Measurements from ENCODE around the gene EFHC1. TPM values are rescaled to one million over a fixed set of nuclear protein-coding genes. Genes with fewer than 3 reads are reported as not detected.

EFHC1 gene
- total and polyA plus RNA-seq, 2 experiments from 2014 or later, result 24.3 to 28.0 TPM

DNA sequence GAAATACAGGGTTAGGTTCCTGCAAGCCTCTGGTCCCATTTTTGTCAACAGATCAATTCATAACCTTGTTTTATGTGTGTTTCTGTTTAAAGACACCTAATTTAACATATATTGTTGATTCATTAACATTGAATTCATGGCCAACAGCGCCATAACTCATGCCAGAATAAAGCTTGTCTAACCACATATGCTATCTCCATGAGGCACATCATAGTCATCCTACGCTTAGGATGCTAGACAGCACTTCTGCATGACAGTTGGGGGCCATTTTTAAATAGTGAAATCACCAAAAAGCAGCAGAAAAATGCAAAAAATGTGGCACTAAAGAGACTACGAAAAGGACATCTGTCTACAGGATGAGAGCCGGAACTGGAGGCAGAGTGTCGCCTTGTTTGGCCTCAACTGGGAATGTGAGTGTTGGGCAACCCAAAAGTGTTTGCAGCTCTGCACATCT is 118.8 kb downstream of the EFHC1 start:
- Histone ChIP-seq H2AFZ (no peak overlapping the region), H4K20me1 (replicated peaks; ENCODE audit: insufficient read depth) (0 out of 2 replicates have a peak, but pooled peaks cover 3% of the 10 kb centered on the region), H3K27me3 (ENCODE audit: insufficient read depth) (no peaks in the 10 kb centered on the region), H3K4me2 (no peak overlapping the region), H3K9me2 (ENCODE audit: insufficient read depth) (peaks cover 2% of the 10 kb centered on the region; the same call in 1 of the 2 replicates), H3K27ac (ENCODE audit: low read depth) (no peak overlapping the region), H3K4me1 (ENCODE audit: insufficient read depth) (peaks cover 32% of the 10 kb centered on the region), H3K36me3 (ENCODE audit: insufficient read depth) (no peaks in the 10 kb centered on the region), H3K79me2 (replicated peaks; ENCODE audit: insufficient read depth) (peaks cover 15% of the 10 kb centered on the region), H3F3A (replicated peaks; ENCODE audit: low read depth) (no peaks in the 10 kb centered on the region), H3K4me3 (no peak overlapping the region)
- no peak overlapping the region for H3K27ac Mint-ChIP-seq
- 0 out of 3 replicates have a peak, but pooled peaks cover 3% of the 10 kb centered on the region for H3K36me3 Mint-ChIP-seq (ENCODE audit: low read depth)
- ATAC-seq, result no peak
- peaks cover 42% of the 10 kb centered on the region for H3K4me1 Mint-ChIP-seq
- TF ChIP-seq EZH2 (IDR thresholded peaks at IDR 0.05; ENCODE audit: low read depth, unreplicated experiment), result no peak
- TF ChIP-seq EZH2phosphoT487 (IDR thresholded peaks at IDR 0.05; ENCODE audit: unreplicated experiment), result no peak
- no peak for TF ChIP-seq STAT1 (IDR thresholded peaks at IDR 0.05; ENCODE audit: unreplicated experiment)
- TF ChIP-seq, protein P1, sequence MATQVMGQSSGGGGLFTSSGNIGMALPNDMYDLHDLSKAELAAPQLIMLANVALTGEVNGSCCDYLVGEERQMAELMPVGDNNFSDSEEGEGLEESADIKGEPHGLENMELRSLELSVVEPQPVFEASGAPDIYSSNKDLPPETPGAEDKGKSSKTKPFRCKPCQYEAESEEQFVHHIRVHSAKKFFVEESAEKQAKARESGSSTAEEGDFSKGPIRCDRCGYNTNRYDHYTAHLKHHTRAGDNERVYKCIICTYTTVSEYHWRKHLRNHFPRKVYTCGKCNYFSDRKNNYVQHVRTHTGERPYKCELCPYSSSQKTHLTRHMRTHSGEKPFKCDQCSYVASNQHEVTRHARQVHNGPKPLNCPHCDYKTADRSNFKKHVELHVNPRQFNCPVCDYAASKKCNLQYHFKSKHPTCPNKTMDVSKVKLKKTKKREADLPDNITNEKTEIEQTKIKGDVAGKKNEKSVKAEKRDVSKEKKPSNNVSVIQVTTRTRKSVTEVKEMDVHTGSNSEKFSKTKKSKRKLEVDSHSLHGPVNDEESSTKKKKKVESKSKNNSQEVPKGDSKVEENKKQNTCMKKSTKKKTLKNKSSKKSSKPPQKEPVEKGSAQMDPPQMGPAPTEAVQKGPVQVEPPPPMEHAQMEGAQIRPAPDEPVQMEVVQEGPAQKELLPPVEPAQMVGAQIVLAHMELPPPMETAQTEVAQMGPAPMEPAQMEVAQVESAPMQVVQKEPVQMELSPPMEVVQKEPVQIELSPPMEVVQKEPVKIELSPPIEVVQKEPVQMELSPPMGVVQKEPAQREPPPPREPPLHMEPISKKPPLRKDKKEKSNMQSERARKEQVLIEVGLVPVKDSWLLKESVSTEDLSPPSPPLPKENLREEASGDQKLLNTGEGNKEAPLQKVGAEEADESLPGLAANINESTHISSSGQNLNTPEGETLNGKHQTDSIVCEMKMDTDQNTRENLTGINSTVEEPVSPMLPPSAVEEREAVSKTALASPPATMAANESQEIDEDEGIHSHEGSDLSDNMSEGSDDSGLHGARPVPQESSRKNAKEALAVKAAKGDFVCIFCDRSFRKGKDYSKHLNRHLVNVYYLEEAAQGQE (IDR thresholded peaks at IDR 0.05; ENCODE audit: unreplicated experiment), result no peak
- TF ChIP-seq JUNB (IDR thresholded peaks at IDR 0.05; ENCODE audit: unreplicated experiment), result no peak
- TF ChIP-seq, protein P2, sequence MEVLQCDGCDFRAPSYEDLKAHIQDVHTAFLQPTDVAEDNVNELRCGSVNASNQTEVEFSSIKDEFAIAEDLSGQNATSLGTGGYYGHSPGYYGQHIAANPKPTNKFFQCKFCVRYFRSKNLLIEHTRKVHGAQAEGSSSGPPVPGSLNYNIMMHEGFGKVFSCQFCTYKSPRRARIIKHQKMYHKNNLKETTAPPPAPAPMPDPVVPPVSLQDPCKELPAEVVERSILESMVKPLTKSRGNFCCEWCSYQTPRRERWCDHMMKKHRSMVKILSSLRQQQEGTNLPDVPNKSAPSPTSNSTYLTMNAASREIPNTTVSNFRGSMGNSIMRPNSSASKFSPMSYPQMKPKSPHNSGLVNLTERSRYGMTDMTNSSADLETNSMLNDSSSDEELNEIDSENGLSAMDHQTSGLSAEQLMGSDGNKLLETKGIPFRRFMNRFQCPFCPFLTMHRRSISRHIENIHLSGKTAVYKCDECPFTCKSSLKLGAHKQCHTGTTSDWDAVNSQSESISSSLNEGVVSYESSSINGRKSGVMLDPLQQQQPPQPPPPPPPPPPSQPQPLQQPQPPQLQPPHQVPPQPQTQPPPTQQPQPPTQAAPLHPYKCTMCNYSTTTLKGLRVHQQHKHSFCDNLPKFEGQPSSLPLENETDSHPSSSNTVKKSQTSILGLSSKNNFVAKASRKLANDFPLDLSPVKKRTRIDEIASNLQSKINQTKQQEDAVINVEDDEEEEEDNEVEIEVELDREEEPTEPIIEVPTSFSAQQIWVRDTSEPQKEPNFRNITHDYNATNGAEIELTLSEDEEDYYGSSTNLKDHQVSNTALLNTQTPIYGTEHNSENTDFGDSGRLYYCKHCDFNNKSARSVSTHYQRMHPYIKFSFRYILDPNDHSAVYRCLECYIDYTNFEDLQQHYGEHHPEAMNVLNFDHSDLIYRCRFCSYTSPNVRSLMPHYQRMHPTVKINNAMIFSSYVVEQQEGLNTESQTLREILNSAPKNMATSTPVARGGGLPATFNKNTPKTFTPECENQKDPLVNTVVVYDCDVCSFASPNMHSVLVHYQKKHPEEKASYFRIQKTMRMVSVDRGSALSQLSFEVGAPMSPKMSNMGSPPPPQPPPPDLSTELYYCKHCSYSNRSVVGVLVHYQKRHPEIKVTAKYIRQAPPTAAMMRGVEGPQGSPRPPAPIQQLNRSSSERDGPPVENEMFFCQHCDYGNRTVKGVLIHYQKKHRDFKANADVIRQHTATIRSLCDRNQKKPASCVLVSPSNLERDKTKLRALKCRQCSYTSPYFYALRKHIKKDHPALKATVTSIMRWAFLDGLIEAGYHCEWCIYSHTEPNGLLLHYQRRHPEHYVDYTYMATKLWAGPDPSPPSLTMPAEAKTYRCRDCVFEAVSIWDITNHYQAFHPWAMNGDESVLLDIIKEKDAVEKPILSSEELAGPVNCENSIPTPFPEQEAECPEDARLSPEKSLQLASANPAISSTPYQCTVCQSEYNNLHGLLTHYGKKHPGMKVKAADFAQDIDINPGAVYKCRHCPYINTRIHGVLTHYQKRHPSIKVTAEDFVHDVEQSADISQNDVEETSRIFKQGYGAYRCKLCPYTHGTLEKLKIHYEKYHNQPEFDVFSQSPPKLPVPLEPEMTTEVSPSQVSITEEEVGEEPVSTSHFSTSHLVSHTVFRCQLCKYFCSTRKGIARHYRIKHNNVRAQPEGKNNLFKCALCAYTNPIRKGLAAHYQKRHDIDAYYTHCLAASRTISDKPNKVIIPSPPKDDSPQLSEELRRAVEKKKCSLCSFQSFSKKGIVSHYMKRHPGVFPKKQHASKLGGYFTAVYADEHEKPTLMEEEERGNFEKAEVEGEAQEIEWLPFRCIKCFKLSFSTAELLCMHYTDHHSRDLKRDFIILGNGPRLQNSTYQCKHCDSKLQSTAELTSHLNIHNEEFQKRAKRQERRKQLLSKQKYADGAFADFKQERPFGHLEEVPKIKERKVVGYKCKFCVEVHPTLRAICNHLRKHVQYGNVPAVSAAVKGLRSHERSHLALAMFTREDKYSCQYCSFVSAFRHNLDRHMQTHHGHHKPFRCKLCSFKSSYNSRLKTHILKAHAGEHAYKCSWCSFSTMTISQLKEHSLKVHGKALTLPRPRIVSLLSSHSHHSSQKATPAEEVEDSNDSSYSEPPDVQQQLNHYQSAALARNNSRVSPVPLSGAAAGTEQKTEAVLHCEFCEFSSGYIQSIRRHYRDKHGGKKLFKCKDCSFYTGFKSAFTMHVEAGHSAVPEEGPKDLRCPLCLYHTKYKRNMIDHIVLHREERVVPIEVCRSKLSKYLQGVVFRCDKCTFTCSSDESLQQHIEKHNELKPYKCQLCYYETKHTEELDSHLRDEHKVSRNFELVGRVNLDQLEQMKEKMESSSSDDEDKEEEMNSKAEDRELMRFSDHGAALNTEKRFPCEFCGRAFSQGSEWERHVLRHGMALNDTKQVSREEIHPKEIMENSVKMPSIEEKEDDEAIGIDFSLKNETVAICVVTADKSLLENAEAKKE (CRISPR knock-in tag; IDR thresholded peaks at IDR 0.05), result no peak
- no peak for TF ChIP-seq ZNF114 (CRISPR knock-in tag; IDR thresholded peaks at IDR 0.05)
- TF ChIP-seq ZNF331 (CRISPR knock-in tag; IDR thresholded peaks at IDR 0.05; ENCODE audit: low read depth), result no peak
- TF ChIP-seq, protein P3, sequence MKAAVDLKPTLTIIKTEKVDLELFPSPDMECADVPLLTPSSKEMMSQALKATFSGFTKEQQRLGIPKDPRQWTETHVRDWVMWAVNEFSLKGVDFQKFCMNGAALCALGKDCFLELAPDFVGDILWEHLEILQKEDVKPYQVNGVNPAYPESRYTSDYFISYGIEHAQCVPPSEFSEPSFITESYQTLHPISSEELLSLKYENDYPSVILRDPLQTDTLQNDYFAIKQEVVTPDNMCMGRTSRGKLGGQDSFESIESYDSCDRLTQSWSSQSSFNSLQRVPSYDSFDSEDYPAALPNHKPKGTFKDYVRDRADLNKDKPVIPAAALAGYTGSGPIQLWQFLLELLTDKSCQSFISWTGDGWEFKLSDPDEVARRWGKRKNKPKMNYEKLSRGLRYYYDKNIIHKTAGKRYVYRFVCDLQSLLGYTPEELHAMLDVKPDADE (IDR thresholded peaks at IDR 0.05), result no peak
- H3K4me3 Mint-ChIP-seq, result no peak overlapping the region
- no peaks in the 10 kb centered on the region for H3K9me3 Mint-ChIP-seq
- no peaks in the 10 kb centered on the region for H3K27me3 Mint-ChIP-seq (ENCODE audit: insufficient read depth, low read depth, poor library complexity)
- no peak for DNase-seq (ENCODE audit: low spot score)

Data from GM23338 (cell line).